B cell (primary cell): ENCODE measurements around the gene VAC14. TPM values are rescaled to one million over a fixed set of nuclear protein-coding genes. Genes with fewer than 3 reads are reported as not detected.

ENCODE experiments used
- ATAC-seq: fragments of 200-7000 bp; cut with Tn5 transposase; one replicate; pipeline ENCODE4 v1.10.0; 2021; ENCODE audit warnings: low read depth, mild to moderate bottlenecking, moderate number of reproducible peaks, moderate library complexity
- CTCF ChIA-PET: fragments of 350-600 bp; sonication (Branson Sonifier 250); formaldehyde crosslinking; loops from one replicate; lab custom pipeline; 2021; ENCODE audit warnings: antibody characterized with exemption, inconsistent platforms; lab: Charles Lee
- POLR2A ChIA-PET: fragments of 350-600 bp; sonication (Branson Sonifier 250); formaldehyde crosslinking; loops from one replicate; lab custom pipeline; 2021; ENCODE audit warnings: antibody characterized with exemption; lab: Charles Lee
- DNase-seq: peaks from one replicate; pipeline ENCODE4 v3.0.0; 2013
- H2AFZ ChIP-seq: 2 replicates; pipeline ENCODE4 v1.6.1; 2012; ENCODE audit warnings: mild to moderate bottlenecking, low read depth, low read length; ENCODE audit not compliant: insufficient read depth, poor library complexity, severe bottlenecking
- H3K27ac ChIP-seq, 2 donors: 1 replicate in 1 of 2; 2 replicates in 1 of 2; pipeline ENCODE4 v1.5.1; 2012 to 2013; ENCODE audit warnings: low read length in 2 of 2, mild to moderate bottlenecking in 2 of 2, moderate library complexity in 1 of 2
- H3K27me3 ChIP-seq, 4 experiments: fragments of 200-600 bp in 1 of 4; sonication (generic) in 1 of 4; replicated peaks in 1 of 4; 1 replicate in 2 of 4; 2 replicates in 2 of 4; pipeline versions ENCODE4 v1.6.1 to v1.7.0; 2013 to 2016; ENCODE audit warnings: low read length in 3 of 4, mild to moderate bottlenecking in 2 of 4, mixed read lengths in 1 of 4, moderate library complexity in 1 of 4; ENCODE audit not compliant: insufficient read depth in 4 of 4, control insufficient read depth in 3 of 4; ENCODE audit errors: control extremely low read depth in 1 of 4
- H3K36me3 ChIP-seq, 2 experiments: replicated peaks in 1 of 2; 1 replicate in 1 of 2; 2 replicates in 1 of 2; pipeline versions ENCODE4 v1.6.1 to v1.7.1; 2013; ENCODE audit warnings: low read length in 1 of 2; ENCODE audit not compliant: insufficient read depth in 2 of 2, control insufficient read depth in 1 of 2; ENCODE audit errors: control extremely low read depth in 1 of 2, extremely low read depth in 1 of 2
- H3K4me1 ChIP-seq, 2 donors: fragments of 200-600 bp in 1 of 2; sonication (generic) in 1 of 2; 1 replicate in 1 of 2; 2 replicates in 1 of 2; pipeline versions ENCODE4 v1.5.1 to v1.6.1; 2013 to 2017; ENCODE audit warnings: low read length in 2 of 2; ENCODE audit not compliant: control insufficient read depth in 2 of 2, insufficient read depth in 2 of 2
- H3K4me2 ChIP-seq: replicated peaks from 2 replicates; pipeline ENCODE3; 2012; ENCODE audit warnings: mild to moderate bottlenecking, low read depth, low read length; ENCODE audit not compliant: poor library complexity, severe bottlenecking
- H3K4me3 ChIP-seq, 5 experiments: fragments of 200-600 bp in 1 of 5; sonication (generic) in 1 of 5; 1 replicate in 3 of 5; 2 replicates in 2 of 5; pipeline versions ENCODE4 v1.5.1 to v1.7.0; 2011 to 2016; ENCODE audit warnings: low read length in 4 of 5, mild to moderate bottlenecking in 4 of 5, low read depth in 2 of 5, control low read depth in 1 of 5, moderate library complexity in 1 of 5; ENCODE audit not compliant: insufficient read depth in 1 of 5; ENCODE audit errors: control extremely low read depth in 1 of 5, extremely low read depth in 1 of 5
- H3K79me2 ChIP-seq: fragments of 200-600 bp; sonication (generic); one replicate; pipeline ENCODE4 v1.6.0; 2016; ENCODE audit warnings: low read length; ENCODE audit not compliant: control insufficient read depth, insufficient read depth
- H3K9ac ChIP-seq: fragments of 200-600 bp; sonication (generic); 2 replicates; pipeline ENCODE4 v1.6.1; 2017; ENCODE audit warnings: mild to moderate bottlenecking, low read length, moderate library complexity
- H3K9me3 ChIP-seq, 3 donors: one replicate each; pipeline versions ENCODE4 v1.6.1 to v1.7.1; 2013; ENCODE audit warnings: low read length in 2 of 3; ENCODE audit not compliant: control insufficient read depth in 2 of 3, insufficient read depth in 1 of 3; ENCODE audit errors: control extremely low read depth in 1 of 3
- H4K20me1 ChIP-seq: 2 replicates; pipeline ENCODE4 v1.6.0; 2012; ENCODE audit warnings: mild to moderate bottlenecking, low read length; ENCODE audit not compliant: insufficient read depth, control insufficient read depth, poor library complexity, severe bottlenecking
- H3K27ac Mint-ChIP-seq: one replicate; pipeline ENCODE4 v1.8.0; 2021; ENCODE audit warnings: mixed read lengths
- H3K27me3 Mint-ChIP-seq: one replicate; pipeline ENCODE4 v1.8.0; 2021; ENCODE audit warnings: mixed read lengths
- H3K4me1 Mint-ChIP-seq: one replicate; pipeline ENCODE4 v1.8.0; 2021; ENCODE audit warnings: mixed read lengths
- H3K4me3 Mint-ChIP-seq: one replicate; pipeline ENCODE4 v1.8.0; 2021; ENCODE audit warnings: mixed read lengths
- H3K9me3 Mint-ChIP-seq: one replicate; pipeline ENCODE4 v1.8.0; 2022; ENCODE audit warnings: mixed read lengths; ENCODE audit not compliant: insufficient read depth
- EZH2 ChIP-seq: IDR thresholded peaks from 2 replicates; pipeline ENCODE4 v1.6.1; 2012; ENCODE audit warnings: borderline replicate concordance, low read depth, mild to moderate bottlenecking, moderate library complexity, low read length; ENCODE audit not compliant: insufficient read depth, poor library complexity, severe bottlenecking
- WGBS: methylation state at CpG from one replicate; pipeline ENCODE4 v1.1.5; 2013; ENCODE audit warnings: missing lambda C conversion rate; ENCODE audit not compliant: insufficient coverage; 5-methylcytosine and 5-hydroxymethylcytosine counted together
- intact Hi-C: fragments of 100-400 bp; cut with micrococcal nuclease; formaldehyde crosslinking; loops from one replicate; pipeline ENCODE4 v1.10.0; 2022
- polyA plus RNA-seq: library from polyadenylated mRNA; depleted of rRNA; stranded (reverse); fragments of >200 nt; gene quantifications from 2 replicates; pipeline ENCODE4 v1.2.3, GENCODE V29; 2012
- total RNA-seq, 2 donors: library from RNA; stranded (reverse); fragments of 120-200 nt in 1 of 2; gene quantifications; 1 replicate in 1 of 2; 2 replicates in 1 of 2; pipeline versions ENCODE4 v1.2.3 to v1.2.4, GENCODE V29; 2013 to 2022
- TF ChIP-seq, protein P1 (sequence below): fragments of 200-600 bp; IDR thresholded peaks from one replicate; pipeline ENCODE4 v1.8.0; 2022; ENCODE audit warnings: antibody characterized with exemption, mild to moderate bottlenecking

VAC14 gene
- total and polyA plus RNA-seq, 2 donors (not counting 1 experiment from before 2014, with no cell fraction given) = 42.6 to 64.7 TPM

DNA sequence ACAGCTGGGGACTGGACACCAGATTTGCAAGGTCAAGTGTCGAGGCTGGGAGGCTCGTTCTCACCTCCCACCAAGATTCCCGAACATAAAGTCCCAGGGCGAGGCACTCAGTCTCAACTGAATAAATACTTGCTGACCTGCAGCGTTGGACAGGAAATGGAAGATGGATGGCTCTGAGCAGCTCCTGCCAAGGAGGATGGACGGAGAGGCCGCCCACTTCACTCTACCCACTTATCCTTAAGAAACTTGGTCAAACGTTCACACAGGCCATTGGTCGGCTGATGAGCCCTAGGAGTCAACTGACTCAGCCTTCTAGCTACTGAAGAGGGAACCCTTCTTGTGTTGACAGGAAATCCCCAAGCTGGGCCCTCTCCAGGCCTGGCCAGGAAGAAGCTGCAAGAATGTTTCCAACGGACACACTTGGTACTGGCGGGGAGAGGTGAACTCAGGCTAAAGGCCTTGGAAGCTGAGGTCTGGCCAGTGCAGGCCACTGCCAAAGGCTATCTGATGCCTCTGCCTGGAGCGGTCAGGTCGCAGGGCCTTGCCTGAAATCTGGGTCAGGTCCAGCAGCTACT, 50.0 kb downstream of the VAC14 start:
- intact Hi-C loops = no loop called here
- H3K9me3 Mint-ChIP-seq = no peaks in the 10 kb centered on the region
- ChIA-PET CTCF (no interaction called here), POLR2A (no interaction called here)
- Histone ChIP-seq H3K4me3 (no peak overlapping the region), H3K4me1 (no peaks in the 10 kb centered on the region), H4K20me1 (no peaks in the 10 kb centered on the region), H3K9ac (no peak overlapping the region), H2AFZ (no peak overlapping the region), H3K36me3 (peaks cover 0 to 11% of the 10 kb centered on the region in 2 experiments), H3K79me2 (peaks cover 2% of the 10 kb centered on the region), H3K9me3 (no peaks in the 10 kb centered on the region), H3K27ac (no peak overlapping the region), H3K4me2 (no peak overlapping the region), H3K27me3 (no peaks in the 10 kb centered on the region)
- 66% methylated on average over 11 of the region's 13 CpGs for WGBS
- no peak for TF ChIP-seq EZH2
- TF ChIP-seq, protein P1, sequence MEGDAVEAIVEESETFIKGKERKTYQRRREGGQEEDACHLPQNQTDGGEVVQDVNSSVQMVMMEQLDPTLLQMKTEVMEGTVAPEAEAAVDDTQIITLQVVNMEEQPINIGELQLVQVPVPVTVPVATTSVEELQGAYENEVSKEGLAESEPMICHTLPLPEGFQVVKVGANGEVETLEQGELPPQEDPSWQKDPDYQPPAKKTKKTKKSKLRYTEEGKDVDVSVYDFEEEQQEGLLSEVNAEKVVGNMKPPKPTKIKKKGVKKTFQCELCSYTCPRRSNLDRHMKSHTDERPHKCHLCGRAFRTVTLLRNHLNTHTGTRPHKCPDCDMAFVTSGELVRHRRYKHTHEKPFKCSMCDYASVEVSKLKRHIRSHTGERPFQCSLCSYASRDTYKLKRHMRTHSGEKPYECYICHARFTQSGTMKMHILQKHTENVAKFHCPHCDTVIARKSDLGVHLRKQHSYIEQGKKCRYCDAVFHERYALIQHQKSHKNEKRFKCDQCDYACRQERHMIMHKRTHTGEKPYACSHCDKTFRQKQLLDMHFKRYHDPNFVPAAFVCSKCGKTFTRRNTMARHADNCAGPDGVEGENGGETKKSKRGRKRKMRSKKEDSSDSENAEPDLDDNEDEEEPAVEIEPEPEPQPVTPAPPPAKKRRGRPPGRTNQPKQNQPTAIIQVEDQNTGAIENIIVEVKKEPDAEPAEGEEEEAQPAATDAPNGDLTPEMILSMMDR = no peak
- no peak for ATAC-seq
- no peak overlapping the region for H3K27ac Mint-ChIP-seq
- no peaks in the 10 kb centered on the region for H3K27me3 Mint-ChIP-seq
- no peak overlapping the region for H3K4me3 Mint-ChIP-seq
- peaks cover 10% of the 10 kb centered on the region for H3K4me1 Mint-ChIP-seq
- no peak for DNase-seq

DNA sequence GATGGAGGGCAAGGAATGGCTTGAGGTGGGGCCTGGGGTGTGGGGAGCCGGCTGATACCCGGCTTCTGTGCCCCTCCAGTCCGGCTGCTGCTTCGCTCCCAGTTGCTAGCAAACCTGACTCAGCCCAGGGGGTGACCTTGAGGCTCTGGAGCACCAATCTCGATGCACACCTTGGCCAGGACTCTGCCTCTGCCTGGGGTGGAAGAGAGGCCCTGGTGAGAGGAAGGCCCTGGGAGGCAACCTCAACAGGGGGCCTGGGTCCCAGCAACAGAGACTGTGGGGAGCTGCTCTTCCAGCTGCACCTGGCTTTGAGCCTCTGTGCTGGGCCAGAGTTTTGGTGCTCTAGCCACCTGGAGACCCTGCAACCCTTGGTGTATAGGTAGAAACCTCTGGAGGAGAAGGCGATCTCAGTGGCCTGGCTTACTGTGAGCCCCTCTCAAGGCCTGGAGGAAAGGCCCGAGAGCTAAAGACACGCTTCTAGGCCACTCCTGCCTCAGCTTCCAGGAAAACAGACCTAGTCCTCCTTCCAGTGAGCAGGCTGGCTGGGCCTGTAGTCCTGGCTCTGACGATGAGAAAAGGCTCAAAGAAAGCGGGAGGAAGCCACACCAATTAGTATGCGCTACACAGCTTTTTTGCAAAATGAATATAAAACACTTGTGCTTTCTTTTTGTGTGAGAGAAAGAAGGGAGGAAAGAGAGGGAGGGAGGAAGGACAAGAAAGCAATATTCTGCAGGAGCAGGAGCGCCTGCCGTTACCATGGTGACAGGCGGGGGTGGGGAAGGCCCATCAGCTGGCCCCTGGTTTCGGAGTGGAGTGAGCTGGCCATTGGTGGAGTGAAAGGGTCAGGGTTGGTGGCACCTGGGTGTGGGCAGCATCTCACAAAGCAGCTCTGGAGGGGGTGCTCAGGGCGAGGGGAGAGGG, 51.0 kb downstream of the VAC14 start:
- Histone ChIP-seq H3K79me2 (peaks cover 2% of the 10 kb centered on the region), H3K4me2 (no peak overlapping the region), H4K20me1 (no peaks in the 10 kb centered on the region), H3K27me3 (no peaks in the 10 kb centered on the region), H3K4me1 (no peaks in the 10 kb centered on the region), H3K36me3 (peaks cover 0 to 11% of the 10 kb centered on the region in 2 experiments), H3K9me3 (peaks cover 0 to 3% (median 0%) of the 10 kb centered on the region in 3 donors), H3K4me3 (no peak overlapping the region), H3K9ac (no peak overlapping the region), H2AFZ (no peak overlapping the region), H3K27ac (no peak overlapping the region)
- ChIA-PET POLR2A (no interaction called here), CTCF (no interaction called here)
- Mint-ChIP-seq H3K4me1 (peaks cover 10% of the 10 kb centered on the region), H3K27ac (no peak overlapping the region), H3K4me3 (no peak overlapping the region), H3K9me3 (no peaks in the 10 kb centered on the region), H3K27me3 (no peaks in the 10 kb centered on the region)
- intact Hi-C loops = no loop called here
- DNase-seq (no peak), ATAC-seq (no peak)
- TF ChIP-seq, protein P1 = no peak
- no peak for TF ChIP-seq EZH2
- WGBS = 96% methylated on average over 14 of the region's 16 CpGs
